Right lobe of liver (tissue), 4 donors: Measurements from ENCODE around the gene CYS1.

Experiments used
- CTCF ChIP-seq, 4 donors: fragments of 200-600 bp in 3 of 4; fragments of 450-650 bp in 1 of 4; IDR thresholded peaks; one replicate each; pipeline versions ENCODE4 v1.5.1 to v1.8.0; 2016 to 2022; ENCODE audit warnings: antibody characterized with exemption in 4 of 4, mild to moderate bottlenecking in 2 of 4
- POLR2A ChIP-seq: fragments of 450-650 bp; IDR thresholded peaks from one replicate; pipeline ENCODE4 v1.6.1; 2017; ENCODE audit warnings: antibody characterized with exemption, mild to moderate bottlenecking
- donor health status: DM: no; HTN: no; CAD: no.
- donor health status: DM: no; HTN: no; CAD: no.
- donor health status: DM: no; HTN: yes; CAD: no.

- TF ChIP-seq POLR2A (peak; percentile 55), CTCF (IDR thresholded peaks at IDR 0.05) (peak; percentile 58 to 73 (median 66))
Measured at GRCh38 chr2:10036095-10036884, 43.9 kb downstream of the CYS1 start.
